SK-N-SH (cell line): ENCODE measurements around the gene DUSP23.

Experiments
- CTCF ChIP-seq: fragments of 200-600 bp; sonication (generic); IDR thresholded peaks from 2 replicates; pipeline ENCODE4 v1.6.1; 2017; ENCODE audit warnings: antibody characterized with exemption, mild to moderate bottlenecking, moderate library complexity
- EP300 ChIP-seq, 2 experiments: IDR thresholded peaks; 2 replicates each; pipeline versions ENCODE4 v1.4.0 to v1.6.1; 2012; ENCODE audit warnings: borderline replicate concordance in 1 of 2, low read depth in 1 of 2, low read length in 1 of 2
- JUND ChIP-seq: IDR thresholded peaks from 2 replicates; pipeline ENCODE4 v1.4.0; 2012
- MAX ChIP-seq: IDR thresholded peaks from 2 replicates; pipeline ENCODE4 v1.4.0; 2012; ENCODE audit warnings: low read depth
- PBX3 ChIP-seq: IDR thresholded peaks from 2 replicates; pipeline ENCODE4; 2012
- RAD21 ChIP-seq: IDR thresholded peaks from 2 replicates; pipeline ENCODE4 v1.6.1; 2012; ENCODE audit warnings: mild to moderate bottlenecking, low read length
- REST ChIP-seq: IDR thresholded peaks from 2 replicates; pipeline ENCODE4 v1.6.1; 2012; ENCODE audit warnings: mild to moderate bottlenecking, low read depth, low read length, moderate library complexity
- RFX5 ChIP-seq: IDR thresholded peaks from 2 replicates; pipeline ENCODE4 v1.6.1; 2012; ENCODE audit warnings: mild to moderate bottlenecking, improper control_type of control experiment, low read length

GRCh38 chr1:159803956-159804689 is 23.4 kb downstream of the DUSP23 start:
- no peak for TF ChIP-seq RAD21
- no peak for TF ChIP-seq CTCF
- no peak for TF ChIP-seq MAX
- no peak for TF ChIP-seq RFX5
- no peak for TF ChIP-seq JUND
- TF ChIP-seq PBX3, result no peak
- no peak for TF ChIP-seq EP300 (IDR thresholded peaks at IDR 0.05; ENCODE audit: borderline replicate concordance in 1 of 2, low read depth in 1 of 2, low read length in 1 of 2)
- no peak for TF ChIP-seq REST
